ENCODE results near the gene NBR1. TPM values are rescaled to one million over a fixed set of nuclear protein-coding genes. Genes with fewer than 3 reads are reported as not detected.

NBR1 gene
- total RNA-seq, 5 donors from 2014 or later (not counting 1 experiment from before 2014, with no cell fraction given) = 51.5 to 82.2 (median 80.1) TPM

DNA sequence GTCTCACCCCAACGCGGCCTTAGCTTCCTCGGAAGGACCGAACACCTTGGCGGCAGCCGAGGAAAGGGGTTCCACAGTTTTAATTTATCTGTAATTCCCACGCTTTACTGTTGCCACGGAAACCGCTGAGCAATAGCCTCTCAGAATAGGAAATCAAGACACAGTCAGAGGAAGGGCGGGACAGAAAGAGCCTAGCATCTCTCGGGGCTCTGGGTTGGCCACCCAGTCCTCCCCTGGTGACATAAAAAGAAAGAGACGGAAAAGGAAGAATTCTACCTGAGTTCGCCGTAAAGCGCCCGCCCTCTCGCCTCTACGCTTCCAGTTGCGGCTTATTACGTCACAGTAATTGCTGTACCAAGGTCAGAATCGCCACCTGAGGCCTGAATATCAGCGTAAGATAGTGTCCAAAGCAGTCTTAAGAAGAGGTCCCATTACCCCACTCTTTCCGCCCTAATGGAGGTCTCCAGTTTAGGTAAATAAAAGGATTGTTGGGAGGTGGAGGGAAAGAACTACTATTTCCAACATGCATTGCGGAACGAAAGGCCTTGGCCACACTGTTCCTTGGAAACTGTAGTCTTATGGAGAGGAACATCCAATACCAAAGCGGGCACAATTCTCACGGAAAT lies 761 bp upstream of the NBR1 start:
- Mint-ChIP-seq H3K4me1 (peaks cover 23 to 31% (median 28%) of the 10 kb centered on the region in 3 donors), H3K9me3 (no peaks in the 10 kb centered on the region), H3K27ac (no peak overlapping the region), H3K4me3 (no peak overlapping the region), H3K27me3 (no peaks in the 10 kb centered on the region), H3K36me3 (peaks cover 5% of the 10 kb centered on the region)
- CTCF ChIA-PET = interaction anchor here in 1 of 2 donors (0.7 to 1.0 kb wide), 2 partner anchors 146 to 336 kb away, joined by 3 read pairs; no protein-coding TSS in a partner anchor
- 0% methylated on average over 16 of the region's 27 CpGs for WGBS (ENCODE audit: insufficient coverage)
- H3K36me3 ChIP-seq (ENCODE audit: control insufficient read depth in 2 of 2, extremely low read depth in 1 of 2, insufficient read depth in 1 of 2, low read length in 1 of 2) = peaks cover 0 to 3% of the 10 kb centered on the region in 2 donors
- H3K27me3 ChIP-seq (replicated peaks in 1 of 2; ENCODE audit: control insufficient read depth in 2 of 2, extremely low read depth in 1 of 2, insufficient read depth in 2 of 2, low read length in 1 of 2) = no peaks in the 10 kb centered on the region
- peak; percentile 65 to 95 (median 88) for DNase-seq
- peak; percentile 78 to 82 (median 80) for ATAC-seq (replicated peaks in 1 of 4)
- H3K27ac ChIP-seq (ENCODE audit: low read length) = peak overlapping the region; percentile 99
- H3K4me3 ChIP-seq (ENCODE audit: control insufficient read depth in 1 of 2, extremely low read depth in 1 of 2, low read length in 1 of 2) = peak overlapping the region; percentile 72 to 87
- POLR2A ChIA-PET = interaction anchor here in 1 of 2 donors (0.6 to 1.0 kb wide), 4 partner anchors 73 to 192 kb away, joined by 3 to 5 read pairs (median 4); partner anchors contain the start of gene RPL27
- H3K9me3 ChIP-seq = no peaks in the 10 kb centered on the region
- peaks cover 20 to 42% of the 10 kb centered on the region in 2 experiments for H3K4me1 ChIP-seq (ENCODE audit: control insufficient read depth in 1 of 2, extremely low read depth in 1 of 2, insufficient read depth in 2 of 2, low read length in 2 of 2)

DNA sequence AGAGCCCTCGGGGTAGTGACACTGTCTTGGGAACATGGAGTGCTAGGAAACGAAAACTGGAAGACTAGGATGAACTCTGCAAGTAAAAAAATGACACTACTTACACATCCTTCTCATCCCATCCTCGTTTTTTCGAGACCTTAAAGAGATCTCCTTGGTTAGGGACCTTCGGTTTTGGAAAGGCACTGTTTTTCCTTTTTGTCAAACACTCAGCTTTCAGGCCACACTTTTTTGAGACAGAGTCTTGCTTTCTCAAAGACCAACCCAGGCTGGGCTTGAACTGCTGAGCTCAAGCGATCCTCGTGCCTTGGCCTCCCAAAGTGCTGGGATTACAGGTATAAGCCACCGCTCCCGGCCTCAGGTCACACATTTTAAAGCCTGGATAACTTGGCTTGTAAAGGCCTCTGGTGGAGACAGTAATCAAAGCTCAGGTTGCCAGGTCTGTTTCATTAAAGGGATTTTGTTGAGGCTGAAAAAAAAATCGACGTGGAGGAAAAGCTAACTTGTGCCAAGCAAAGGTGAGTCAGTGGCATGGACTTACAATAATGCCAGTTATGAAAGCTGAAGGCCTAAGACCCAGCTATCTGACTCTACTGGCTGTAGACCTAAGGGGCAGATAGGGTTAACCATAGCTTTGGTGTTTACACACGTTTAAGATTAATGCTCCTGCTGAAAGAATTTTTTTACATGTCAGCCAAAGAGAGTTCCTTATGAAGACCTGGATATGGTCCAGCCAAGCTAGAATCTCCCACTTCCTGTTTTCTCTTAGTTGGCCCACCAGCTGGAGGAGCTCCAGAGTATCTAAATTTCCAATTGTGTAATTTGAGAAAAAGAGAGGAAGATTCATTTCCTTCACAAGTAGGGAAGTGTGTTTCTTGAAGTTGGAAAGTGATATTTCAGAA lies 823 bp downstream of the NBR1 start:
- no peaks in the 10 kb centered on the region for H3K9me3 ChIP-seq
- no peak overlapping the region for H3K27ac Mint-ChIP-seq
- POLR2A ChIA-PET = interaction anchor here (0.6 to 1.5 kb wide), 10 partner anchors 11 to 227 kb away, joined by 3 to 16 read pairs (median 4); partner anchors contain the start of genes ARL4D (in 1 of the 2), RPL27 (in 1 of the 2) and TMEM106A (in 1 of the 2)
- H3K4me1 ChIP-seq (ENCODE audit: control insufficient read depth in 1 of 2, extremely low read depth in 1 of 2, insufficient read depth in 2 of 2, low read length in 2 of 2) = peaks cover 35 to 48% of the 10 kb centered on the region in 2 experiments
- H3K27me3 Mint-ChIP-seq = no peaks in the 10 kb centered on the region
- no peak overlapping the region for H3K4me3 Mint-ChIP-seq
- peaks cover 0 to 16% of the 10 kb centered on the region in 2 donors for H3K36me3 ChIP-seq (ENCODE audit: control insufficient read depth in 2 of 2, extremely low read depth in 1 of 2, insufficient read depth in 1 of 2, low read length in 1 of 2)
- H3K36me3 Mint-ChIP-seq = peaks cover 19% of the 10 kb centered on the region
- peak overlapping the region; percentile 72 to 87 for H3K4me3 ChIP-seq (ENCODE audit: control insufficient read depth in 1 of 2, extremely low read depth in 1 of 2, low read length in 1 of 2)
- DNase-seq (peak in 4 of 35 experiments; percentile 3 to 31 (median 14)), ATAC-seq (replicated peaks in 1 of 4) (no peak)
- H3K4me1 Mint-ChIP-seq = peaks cover 31 to 47% (median 43%) of the 10 kb centered on the region in 3 donors
- 26% methylated on average over 8 of the region's 12 CpGs for WGBS (ENCODE audit: insufficient coverage)
- H3K27me3 ChIP-seq (replicated peaks in 1 of 2; ENCODE audit: control insufficient read depth in 2 of 2, extremely low read depth in 1 of 2, insufficient read depth in 2 of 2, low read length in 1 of 2) = no peaks in the 10 kb centered on the region
- H3K27ac ChIP-seq (ENCODE audit: low read length) = peak overlapping the region; percentile 99
- no peaks in the 10 kb centered on the region for H3K9me3 Mint-ChIP-seq
- CTCF ChIA-PET = interaction anchor here (0.6 to 1.2 kb wide), 9 partner anchors 18 to 312 kb away, joined by 3 to 7 read pairs (median 3); partner anchors contain the start of genes DHX8 (in 1 of the 2), RPL27 (in 1 of the 2) and TMEM106A (in 1 of the 2)

DNA sequence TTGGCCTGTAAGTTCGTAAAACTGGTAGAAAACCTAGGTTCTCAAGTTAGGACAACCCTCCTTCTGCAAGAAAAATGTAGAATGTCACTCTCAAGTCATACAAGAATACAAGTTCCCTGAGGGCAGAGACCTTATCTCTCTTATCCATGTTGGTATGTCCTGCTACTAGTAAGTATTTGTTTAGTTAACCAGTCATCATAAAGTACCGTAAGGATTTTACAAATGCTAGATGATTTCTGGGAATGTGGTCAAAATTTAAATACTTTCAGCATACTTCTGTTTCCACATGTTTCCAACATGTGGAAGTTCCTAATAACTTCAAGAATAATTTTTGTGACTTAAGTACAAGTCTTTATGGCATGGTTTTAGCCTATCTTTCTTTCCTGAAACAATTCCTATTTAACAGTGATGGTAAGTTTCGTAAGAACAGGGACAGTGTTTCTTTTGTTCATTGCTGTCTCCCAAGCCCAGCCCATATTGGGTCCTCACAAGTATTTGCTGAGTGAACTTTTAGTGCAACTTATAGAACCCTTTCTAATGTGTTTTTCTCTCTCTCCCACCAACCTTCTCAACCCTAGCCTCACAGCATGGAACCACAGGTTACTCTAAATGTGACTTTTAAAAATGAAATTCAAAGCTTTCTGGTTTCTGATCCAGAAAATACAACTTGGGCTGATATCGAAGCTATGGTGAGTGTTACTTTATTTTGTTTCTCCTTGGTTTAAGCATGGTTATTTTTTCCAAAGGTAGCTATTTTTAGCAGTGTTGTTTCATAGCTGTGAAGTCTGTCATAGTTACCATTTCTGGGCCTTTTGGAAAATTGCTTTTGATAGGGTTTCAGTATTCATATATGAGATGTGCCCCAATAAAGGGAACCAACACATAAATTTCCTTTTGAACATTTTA lies 4.5 kb downstream of the NBR1 start:
- no peaks in the 10 kb centered on the region for H3K9me3 ChIP-seq
- no peaks in the 10 kb centered on the region for H3K27me3 ChIP-seq (replicated peaks in 1 of 2; ENCODE audit: control insufficient read depth in 2 of 2, extremely low read depth in 1 of 2, insufficient read depth in 2 of 2, low read length in 1 of 2)
- ChIA-PET POLR2A (no interaction called here), CTCF (no interaction called here)
- H3K27me3 Mint-ChIP-seq = no peaks in the 10 kb centered on the region
- DNase-seq (no peak), ATAC-seq (replicated peaks in 1 of 4) (no peak)
- peak overlapping the region in 2 of 3 donors; percentile 35 to 43 for H3K4me3 Mint-ChIP-seq
- peak overlapping the region; percentile 85 to 95 for H3K27ac Mint-ChIP-seq
- WGBS (ENCODE audit: insufficient coverage) = 48% methylated on average over 2 of the region's 4 CpGs
- H3K36me3 Mint-ChIP-seq = peaks cover 34% of the 10 kb centered on the region
- H3K9me3 Mint-ChIP-seq = no peaks in the 10 kb centered on the region
- H3K36me3 ChIP-seq (ENCODE audit: control insufficient read depth in 2 of 2, extremely low read depth in 1 of 2, insufficient read depth in 1 of 2, low read length in 1 of 2) = peaks cover 0 to 42% of the 10 kb centered on the region in 2 donors
- H3K4me1 Mint-ChIP-seq = peaks cover 40 to 58% (median 57%) of the 10 kb centered on the region in 3 donors
- H3K4me3 ChIP-seq (ENCODE audit: control insufficient read depth in 1 of 2, extremely low read depth in 1 of 2, low read length in 1 of 2) = no peak overlapping the region
- H3K4me1 ChIP-seq (ENCODE audit: control insufficient read depth in 1 of 2, extremely low read depth in 1 of 2, insufficient read depth in 2 of 2, low read length in 2 of 2) = peaks cover 32 to 36% of the 10 kb centered on the region in 2 experiments
- peak overlapping the region; percentile 54 for H3K27ac ChIP-seq (ENCODE audit: low read length)

DNA sequence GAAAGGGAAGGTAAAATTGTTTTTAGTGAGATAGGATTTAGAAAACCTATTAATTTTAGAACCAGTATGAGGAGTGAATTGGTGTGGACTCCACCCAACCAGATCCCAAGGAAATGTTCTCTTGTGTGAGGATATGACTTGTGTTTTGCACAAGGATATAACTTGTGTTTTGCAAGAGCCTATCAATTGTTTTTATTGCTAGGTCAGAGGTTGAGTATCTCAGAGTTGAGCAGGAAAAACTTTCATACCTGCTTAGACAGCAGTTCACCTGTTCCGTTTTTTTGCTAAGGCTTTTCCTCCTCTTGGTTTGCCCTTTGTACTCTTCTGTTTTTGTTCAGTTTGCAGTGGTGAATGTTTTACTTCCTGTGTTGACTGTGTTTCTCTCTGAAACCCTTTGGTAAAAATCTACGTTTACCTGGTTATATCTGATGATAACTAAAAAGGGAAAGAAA lies 5.1 kb downstream of the NBR1 start:
- no peaks in the 10 kb centered on the region for H3K27me3 Mint-ChIP-seq
- H3K27me3 ChIP-seq (replicated peaks in 1 of 2; ENCODE audit: control insufficient read depth in 2 of 2, extremely low read depth in 1 of 2, insufficient read depth in 2 of 2, low read length in 1 of 2) = no peaks in the 10 kb centered on the region
- H3K27ac ChIP-seq (ENCODE audit: low read length) = peak overlapping the region; percentile 54
- no peaks in the 10 kb centered on the region for H3K9me3 ChIP-seq
- H3K4me1 ChIP-seq (ENCODE audit: control insufficient read depth in 1 of 2, extremely low read depth in 1 of 2, insufficient read depth in 2 of 2, low read length in 2 of 2) = peaks cover 32 to 36% of the 10 kb centered on the region in 2 experiments
- WGBS (ENCODE audit: insufficient coverage) = no CpG with 5 or more reads among the region's 2 CpGs
- peaks cover 34% of the 10 kb centered on the region for H3K36me3 Mint-ChIP-seq
- ATAC-seq (replicated peaks in 1 of 4) (peak in 3 of 4 experiments; percentile 22 to 42 (median 41)), DNase-seq (no peak)
- H3K4me3 ChIP-seq (ENCODE audit: control insufficient read depth in 1 of 2, extremely low read depth in 1 of 2, low read length in 1 of 2) = no peak overlapping the region
- POLR2A ChIA-PET = no interaction called here
- H3K36me3 ChIP-seq (ENCODE audit: control insufficient read depth in 2 of 2, extremely low read depth in 1 of 2, insufficient read depth in 1 of 2, low read length in 1 of 2) = peaks cover 2 to 49% of the 10 kb centered on the region in 2 donors
- CTCF ChIA-PET = no interaction called here
- H3K27ac Mint-ChIP-seq = peak overlapping the region; percentile 85 to 95
- peaks cover 40 to 58% (median 57%) of the 10 kb centered on the region in 3 donors for H3K4me1 Mint-ChIP-seq
- H3K4me3 Mint-ChIP-seq = peak overlapping the region; percentile 35 to 43 (median 37)
- no peaks in the 10 kb centered on the region for H3K9me3 Mint-ChIP-seq

DNA sequence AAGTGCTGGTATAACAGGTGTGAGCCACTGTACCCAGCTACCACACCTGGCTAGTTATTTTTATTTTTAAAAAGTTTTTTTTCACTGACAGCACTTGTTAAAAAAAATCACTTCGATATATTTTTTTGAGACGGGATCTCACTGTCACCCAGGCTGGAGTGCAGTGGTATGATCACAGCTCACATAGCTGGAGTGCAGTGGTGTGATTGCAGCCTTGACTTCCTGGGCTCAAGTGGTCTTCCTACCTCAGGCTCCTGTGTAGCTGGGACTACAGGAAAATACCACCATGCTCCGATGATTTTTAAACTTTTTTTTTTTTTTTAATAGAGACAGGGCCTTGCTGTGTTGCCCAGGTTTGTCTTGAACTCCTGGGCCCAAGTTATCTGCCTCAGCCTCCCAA lies 12.9 kb downstream of the NBR1 start:
- Mint-ChIP-seq H3K36me3 (peaks cover 23% of the 10 kb centered on the region), H3K9me3 (no peaks in the 10 kb centered on the region), H3K4me1 (peaks cover 0 to 6% (median 1%) of the 10 kb centered on the region in 3 donors), H3K27me3 (no peaks in the 10 kb centered on the region), H3K4me3 (no peak overlapping the region), H3K27ac (no peak overlapping the region)
- DNase-seq (no peak), ATAC-seq (replicated peaks in 1 of 4) (no peak)
- Histone ChIP-seq H3K36me3 (ENCODE audit: control insufficient read depth in 2 of 2, extremely low read depth in 1 of 2, insufficient read depth in 1 of 2, low read length in 1 of 2) (peaks cover 10 to 65% of the 10 kb centered on the region in 2 donors), H3K27me3 (replicated peaks in 1 of 2; ENCODE audit: control insufficient read depth in 2 of 2, extremely low read depth in 1 of 2, insufficient read depth in 2 of 2, low read length in 1 of 2) (no peaks in the 10 kb centered on the region), H3K27ac (ENCODE audit: low read length) (no peak overlapping the region), H3K4me1 (ENCODE audit: control insufficient read depth in 1 of 2, extremely low read depth in 1 of 2, insufficient read depth in 2 of 2, low read length in 2 of 2) (no peaks in the 10 kb centered on the region), H3K9me3 (no peaks in the 10 kb centered on the region), H3K4me3 (ENCODE audit: control insufficient read depth in 1 of 2, extremely low read depth in 1 of 2, low read length in 1 of 2) (no peak overlapping the region)
- WGBS (ENCODE audit: insufficient coverage) = 100% methylated on average over 3 of the region's 3 CpGs
- CTCF ChIA-PET = interaction anchor here in 1 of 2 donors (0.6 kb wide), 1 partner anchor 26 kb away, joined by 3 read pairs; no protein-coding TSS in a partner anchor
- POLR2A ChIA-PET = no interaction called here
